ENCODE data around the gene TMEM239. TPM values are rescaled to one million over a fixed set of nuclear protein-coding genes. Genes with fewer than 3 reads are reported as not detected.

The TMEM239 gene
- total RNA-seq, 1 donor from 2014 or later = not detected

- no peak for DNase-seq (ENCODE audit: low read depth)
- H3K36me3 ChIP-seq (ENCODE audit: control insufficient read depth, insufficient read depth, low read length) = no peaks in the 10 kb centered on the region
Measured at GRCh38 chr20:2838170-2838797, 22.1 kb downstream of the TMEM239 start.

GRCh38 chr20:2838847-2839671, 22.9 kb downstream of the TMEM239 start:
- no peak for TF ChIP-seq CTCF (IDR thresholded peaks at IDR 0.05; ENCODE audit: insufficient read depth, low read length, poor library complexity, severe bottlenecking)
- no peaks in the 10 kb centered on the region for H3K27me3 ChIP-seq (ENCODE audit: control insufficient read depth, insufficient read depth, low read length)
- H3K4me3 ChIP-seq (ENCODE audit: low read depth, low read length) = no peak overlapping the region
- no peak for DNase-seq (ENCODE audit: low read depth)
- H3K36me3 ChIP-seq (ENCODE audit: control insufficient read depth, insufficient read depth, low read length) = no peaks in the 10 kb centered on the region

More at GRCh38 chr20:2838170-2838797, 22.1 kb downstream of the TMEM239 start:
- Histone ChIP-seq H3K27me3 (ENCODE audit: control insufficient read depth, insufficient read depth, low read length) (no peaks in the 10 kb centered on the region), H3K4me3 (ENCODE audit: low read depth, low read length) (no peak overlapping the region)
- TF ChIP-seq CTCF (IDR thresholded peaks at IDR 0.05; ENCODE audit: insufficient read depth, low read length, poor library complexity, severe bottlenecking) = no peak

- Histone ChIP-seq H3K4me3 (ENCODE audit: low read depth, low read length) (peak overlapping the region; percentile 62), H3K27me3 (ENCODE audit: control insufficient read depth, insufficient read depth, low read length) (no peaks in the 10 kb centered on the region), H3K36me3 (ENCODE audit: control insufficient read depth, insufficient read depth, low read length) (no peaks in the 10 kb centered on the region)
- TF ChIP-seq CTCF (IDR thresholded peaks at IDR 0.05; ENCODE audit: insufficient read depth, low read length, poor library complexity, severe bottlenecking) = no peak
- no peak for DNase-seq (ENCODE audit: low read depth)
Measured at GRCh38 chr20:2839732-2840137, 23.6 kb downstream of the TMEM239 start.

GRCh38 chr20:2840138-2840966, 24.2 kb downstream of the TMEM239 start, which contains the start of the genes PCED1A and VPS16:
TSS of gene PCED1A (minus strand) at chr20:2840655. CDS start at chr20:2839912, 743 bp downstream.
TSS of gene VPS16 (plus strand) at chr20:2840745. CDS start at chr20:2840775, 30 bp downstream.
- H3K36me3 ChIP-seq (ENCODE audit: control insufficient read depth, insufficient read depth, low read length) = no peaks in the 10 kb centered on the region
- H3K27me3 ChIP-seq (ENCODE audit: control insufficient read depth, insufficient read depth, low read length) = no peaks in the 10 kb centered on the region
- DNase-seq (ENCODE audit: low read depth) = peak; percentile 39
- no peak for TF ChIP-seq CTCF (IDR thresholded peaks at IDR 0.05; ENCODE audit: insufficient read depth, low read length, poor library complexity, severe bottlenecking)
- H3K4me3 ChIP-seq (ENCODE audit: low read depth, low read length) = peak within 1 kb of the TSS; percentile 62

GRCh38 chr20:2840967-2841531, 24.9 kb downstream of the TMEM239 start:
- DNase-seq (ENCODE audit: low read depth) = no peak
- H3K27me3 ChIP-seq (ENCODE audit: control insufficient read depth, insufficient read depth, low read length) = no peaks in the 10 kb centered on the region
- peak overlapping the region; percentile 62 for H3K4me3 ChIP-seq (ENCODE audit: low read depth, low read length)
- no peak for TF ChIP-seq CTCF (IDR thresholded peaks at IDR 0.05; ENCODE audit: insufficient read depth, low read length, poor library complexity, severe bottlenecking)
- no peaks in the 10 kb centered on the region for H3K36me3 ChIP-seq (ENCODE audit: control insufficient read depth, insufficient read depth, low read length)

Data from kidney epithelial cell (primary cell).